SK-MEL-5 (cell line): Measurements from ENCODE around the gene SLK. TPM values are rescaled to one million over a fixed set of nuclear protein-coding genes. Genes with fewer than 3 reads are reported as not detected.

Source experiments
- DNase-seq: peaks from one replicate; pipeline ENCODE4 v3.0.0-alpha.2; 2016; ENCODE audit warnings: low read depth, low spot score
- in situ Hi-C: cut with HindIII; loops from 2 replicates; pipeline ENCODE4 v1.10.0; 2016; ENCODE audit warnings: low sequenced_read_pairs, high pct_unique_total_duplicates, low pct_unique_long_range_greater_than_20kb
- polyA plus RNA-seq, 2 experiments: library from polyadenylated mRNA; depleted of rRNA; stranded (reverse); fragments of >200 nt; gene quantifications; 2 replicates each; pipeline ENCODE4 v1.2.3, GENCODE V29; 2015
- total RNA-seq: library from RNA; depleted of rRNA; stranded (reverse); fragments of >200 nt; shearing (Covaris generic); gene quantifications from 2 replicates; pipeline ENCODE4 v1.2.3, GENCODE V29; 2014; rRNA removed

The SLK gene
- total RNA-seq = 29.0 and 31.6 TPM in 2 replicates
- 8.7 and 11.9 TPM in 2 replicates for polyA plus RNA-seq (2015; cell fraction: cytosol; rRNA removed)
- polyA plus RNA-seq (2015; cell fraction: nucleus; rRNA removed) = 7.9 and 11.4 TPM in 2 replicates

DNA sequence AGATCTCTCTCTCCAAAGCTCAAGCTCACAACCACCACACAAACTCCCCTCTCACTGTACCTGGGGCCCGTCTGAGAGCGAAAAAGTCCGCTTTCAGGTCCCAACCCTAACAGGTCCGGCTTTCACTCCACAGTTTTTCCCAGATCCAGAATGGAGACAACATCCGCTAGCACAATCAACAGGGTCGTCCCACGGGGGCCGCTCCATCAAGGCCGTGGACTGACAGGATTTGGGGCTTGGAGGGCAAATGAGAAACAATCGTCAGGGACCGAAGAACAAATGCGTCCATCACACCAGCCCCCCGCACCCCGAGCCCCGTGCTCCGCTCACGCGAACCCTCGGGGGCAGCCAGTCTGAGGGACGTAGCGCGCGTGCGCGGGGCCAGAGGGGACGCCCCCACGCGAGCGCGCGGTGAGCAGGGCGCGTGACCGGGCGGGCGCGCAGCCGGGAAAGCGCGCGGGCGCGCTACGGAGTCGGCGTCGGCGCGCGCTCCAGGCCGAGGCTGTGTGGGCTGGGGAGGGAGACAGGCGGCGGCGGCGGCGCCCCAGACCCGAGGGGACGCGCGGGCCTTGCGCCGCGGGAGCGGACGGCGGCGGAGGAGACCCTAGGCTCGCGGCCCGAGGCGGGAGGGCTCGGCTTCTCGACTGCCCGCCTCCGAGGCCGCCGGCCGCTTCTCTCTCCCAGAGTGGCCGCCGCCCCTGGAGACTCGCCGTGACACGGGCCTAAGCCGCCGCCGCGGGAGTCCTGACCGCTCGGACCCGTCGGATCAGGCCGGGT, at the start of gene SLK:
Gene SLK (plus strand): TSS at position 470 of the 777 bp plus-strand sequence. CDS start 606 bp downstream, outside the sequence.
- peak; percentile 76 for DNase-seq
- in situ Hi-C loops = no loop called here

DNA sequence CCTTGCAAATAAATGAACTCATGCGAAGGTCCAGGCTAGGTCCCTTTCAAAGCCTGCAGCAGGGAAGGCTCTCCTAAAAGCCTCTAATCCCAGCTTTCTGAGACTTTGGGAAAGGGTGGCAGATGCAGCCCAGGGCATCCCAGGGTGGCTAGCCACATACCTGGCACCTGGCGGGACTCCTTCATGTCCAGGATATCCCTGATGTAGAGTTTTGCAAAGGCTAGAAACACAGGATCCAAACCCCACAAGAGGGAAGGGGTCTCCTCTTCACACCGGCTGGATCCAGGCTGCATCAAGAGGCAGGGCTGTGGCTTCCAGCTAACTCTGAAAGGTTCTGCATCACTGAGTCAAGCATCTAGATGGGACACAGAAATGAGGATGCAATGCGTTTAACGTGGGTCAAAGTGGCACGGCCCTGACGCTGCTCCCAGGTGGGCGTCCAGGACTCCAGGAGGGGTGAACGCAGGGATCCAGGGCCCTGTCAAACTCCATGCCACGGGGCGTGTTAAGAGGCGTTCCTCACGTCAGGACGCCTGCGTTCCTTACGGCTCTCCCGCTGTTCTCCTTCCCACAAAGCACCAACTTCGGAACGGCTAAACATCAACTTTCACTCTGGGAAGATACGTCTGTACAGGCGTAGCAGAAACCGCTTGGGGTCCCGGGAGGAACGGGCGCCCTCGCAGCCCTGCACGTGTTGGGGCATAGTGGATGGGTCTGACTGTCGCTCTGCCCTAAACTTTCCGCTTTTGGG, 49.5 kb upstream of the SLK start:
- peak; percentile 26 for DNase-seq
- in situ Hi-C loops = loop anchor here (10.0 kb wide), 1 partner anchor 87 kb away; no protein-coding TSS in a partner anchor

DNA sequence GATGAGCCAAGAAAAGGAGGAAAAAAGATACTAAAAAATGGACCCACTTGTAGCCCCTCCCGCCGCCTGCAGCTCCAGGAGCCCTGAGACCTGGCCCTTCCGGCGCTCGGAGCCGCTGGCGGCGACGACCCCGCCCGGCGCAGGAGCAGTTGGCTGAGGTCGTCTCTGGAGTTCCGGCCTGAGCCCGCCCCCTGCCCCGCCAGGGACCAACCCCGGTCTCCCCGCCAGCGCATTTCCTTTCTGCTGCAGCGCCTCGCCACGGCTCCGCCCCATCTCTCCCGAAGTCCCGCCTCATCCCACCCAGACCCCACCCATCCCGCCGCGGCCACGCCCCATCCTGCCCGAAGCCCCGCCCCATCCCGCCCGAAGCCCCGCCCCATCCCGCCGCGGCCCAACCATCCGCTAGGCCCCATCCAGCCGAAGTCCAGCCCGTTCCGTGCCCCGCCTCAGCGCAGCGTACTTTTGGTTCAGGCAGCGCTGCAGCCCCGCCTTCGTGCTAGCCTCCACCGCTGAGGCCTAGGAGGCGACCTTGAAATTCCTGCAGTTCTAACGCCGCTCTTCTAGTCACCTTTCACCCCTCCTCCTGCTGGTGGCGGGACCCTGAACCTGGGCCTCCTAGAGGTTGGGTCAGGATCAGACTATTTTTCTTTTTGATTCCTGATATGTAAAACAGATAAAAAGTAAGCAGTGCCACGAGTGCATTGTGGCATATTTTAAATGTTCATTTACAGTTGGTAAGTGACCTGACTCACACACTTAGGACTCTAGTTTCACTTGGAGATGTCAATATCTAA, 48.7 kb upstream of the SLK start, which contains the start of gene STN1:
Gene STN1 (minus strand): TSS at position 132 of the 794 bp plus-strand sequence. CDS start 590 bp downstream, outside the sequence.
- in situ Hi-C loops = loop anchor here (10.0 kb wide), 1 partner anchor 87 kb away; no protein-coding TSS in a partner anchor
- peak; percentile 92 for DNase-seq

DNA sequence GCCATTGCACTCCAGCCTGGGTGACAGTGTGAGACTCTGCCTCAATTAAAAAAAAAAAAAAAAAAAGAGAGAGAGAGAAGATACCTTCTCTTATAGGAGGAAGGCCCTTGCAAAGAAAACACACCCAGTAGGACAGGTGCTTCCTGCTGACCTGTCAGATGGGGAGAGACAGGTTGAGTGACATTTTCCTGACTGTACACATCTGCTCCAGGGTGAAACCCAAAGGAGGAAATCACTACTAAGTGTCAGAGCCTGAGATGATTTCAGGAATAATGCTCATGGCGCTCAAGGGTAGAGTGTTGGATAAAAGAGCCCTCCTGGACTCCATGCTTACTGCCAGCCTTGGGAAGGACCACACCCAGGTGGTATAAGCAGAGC, 47.3 kb upstream of the SLK start:
- DNase-seq = no peak
- in situ Hi-C loops = loop anchor here (10.0 kb wide), 1 partner anchor 85 kb away; no protein-coding TSS in a partner anchor

DNA sequence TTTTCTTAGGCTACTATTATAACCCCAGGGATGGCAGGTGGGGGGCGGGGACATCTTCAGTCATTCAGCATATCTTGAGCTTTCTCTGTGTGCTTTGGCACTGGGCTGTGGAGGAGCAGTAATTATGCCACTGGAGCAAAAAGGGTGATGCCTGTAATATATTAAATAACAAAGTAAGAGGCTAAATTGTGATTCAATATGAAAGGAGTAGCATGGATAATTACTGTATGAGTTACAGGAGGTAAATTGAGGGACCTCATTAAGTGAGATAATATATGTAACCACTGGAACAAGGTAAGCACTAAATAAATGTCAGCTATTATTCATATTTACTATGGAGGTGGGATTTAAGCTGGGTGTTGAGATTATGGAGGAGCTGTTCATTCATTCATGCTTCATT, 45.7 kb upstream of the SLK start:
- DNase-seq = no peak
- in situ Hi-C loops = no loop called here

DNA sequence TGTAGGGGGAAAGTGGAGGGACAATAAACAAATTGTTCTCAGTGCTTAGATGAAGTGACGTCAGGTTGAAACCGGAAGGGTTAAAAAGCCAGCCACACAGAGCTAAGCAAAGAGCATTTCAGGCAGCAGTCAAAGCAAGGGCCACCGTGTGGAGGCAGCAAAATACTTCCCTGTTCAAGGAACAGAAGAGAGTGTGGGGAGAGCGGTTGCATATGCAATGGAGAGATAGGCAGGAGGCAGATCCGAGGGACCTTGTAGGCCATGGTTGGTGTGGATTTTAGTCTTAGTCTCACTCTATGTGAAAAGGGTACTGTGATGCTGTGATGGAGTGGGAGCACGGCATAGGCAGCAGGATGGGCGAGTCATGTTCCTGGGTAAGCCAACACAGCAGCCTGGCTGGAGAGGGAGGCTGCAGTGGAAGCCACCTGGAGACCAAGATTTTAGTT, 45.2 kb upstream of the SLK start:
- in situ Hi-C loops = no loop called here

DNA sequence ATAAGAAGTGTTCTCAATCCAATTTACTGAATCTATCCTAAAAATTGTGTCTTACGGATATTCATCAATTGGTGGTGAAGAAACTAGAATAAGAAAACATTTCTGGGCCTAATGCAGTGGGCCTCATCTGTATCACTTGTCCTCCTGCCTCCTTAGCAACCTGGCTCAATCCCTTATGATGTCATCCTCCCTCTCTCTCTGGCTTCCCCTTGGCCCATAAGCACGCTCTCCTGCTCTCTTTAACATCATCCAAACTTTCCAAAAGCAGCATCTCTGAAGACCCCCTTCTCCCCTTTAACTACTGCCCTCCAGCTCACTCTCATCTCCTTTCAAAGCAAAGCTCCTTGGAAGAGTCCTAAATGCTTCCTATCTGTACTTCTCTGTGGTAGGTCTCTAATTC, 44.3 kb upstream of the SLK start:
- in situ Hi-C loops = no loop called here
- DNase-seq = no peak

More for the DNA sequence above, 45.2 kb upstream of the SLK start:
- DNase-seq = peak; percentile 87

DNA sequence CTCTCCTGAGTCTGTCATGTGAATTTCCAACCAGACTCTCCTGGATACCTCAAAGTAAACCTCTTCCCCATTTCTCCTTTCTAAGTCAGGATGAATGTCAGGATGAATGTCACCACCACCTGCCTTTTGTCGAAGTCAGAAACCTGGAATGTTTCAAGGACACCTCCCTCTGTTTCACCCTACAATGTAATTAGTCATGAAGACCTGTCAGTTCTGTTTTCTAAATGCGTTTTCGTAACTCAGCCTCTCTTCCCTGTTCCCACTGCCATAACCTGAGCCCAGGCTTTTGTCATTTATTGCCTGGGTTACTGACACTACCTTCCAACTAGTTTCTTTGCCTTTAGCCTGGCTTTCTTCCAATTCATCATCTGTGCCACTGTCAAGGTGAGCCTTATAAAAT, 43.4 kb upstream of the SLK start:
- in situ Hi-C loops = no loop called here

DNA sequence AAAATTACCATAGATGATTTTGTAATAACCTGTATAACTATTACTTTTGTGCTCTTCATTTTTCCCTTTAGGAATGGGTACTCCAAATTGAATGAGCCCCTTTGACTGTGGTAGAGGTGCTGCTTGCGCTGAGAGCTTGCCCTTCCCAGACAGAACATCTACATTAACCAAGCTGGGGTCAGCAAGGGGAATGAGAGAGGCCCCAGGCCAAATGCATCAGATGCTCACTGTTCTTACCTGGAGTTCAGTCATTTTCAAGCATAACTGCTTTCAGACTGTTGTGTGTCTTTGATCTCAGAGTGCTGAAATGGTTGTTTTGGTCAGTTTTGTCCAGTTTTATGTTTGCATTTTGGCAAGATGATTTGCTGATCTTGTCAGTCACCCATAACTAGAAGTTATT, 41.3 kb upstream of the SLK start:
- in situ Hi-C loops = no loop called here

More for the DNA sequence above, 43.4 kb upstream of the SLK start:
- DNase-seq = no peak

DNA sequence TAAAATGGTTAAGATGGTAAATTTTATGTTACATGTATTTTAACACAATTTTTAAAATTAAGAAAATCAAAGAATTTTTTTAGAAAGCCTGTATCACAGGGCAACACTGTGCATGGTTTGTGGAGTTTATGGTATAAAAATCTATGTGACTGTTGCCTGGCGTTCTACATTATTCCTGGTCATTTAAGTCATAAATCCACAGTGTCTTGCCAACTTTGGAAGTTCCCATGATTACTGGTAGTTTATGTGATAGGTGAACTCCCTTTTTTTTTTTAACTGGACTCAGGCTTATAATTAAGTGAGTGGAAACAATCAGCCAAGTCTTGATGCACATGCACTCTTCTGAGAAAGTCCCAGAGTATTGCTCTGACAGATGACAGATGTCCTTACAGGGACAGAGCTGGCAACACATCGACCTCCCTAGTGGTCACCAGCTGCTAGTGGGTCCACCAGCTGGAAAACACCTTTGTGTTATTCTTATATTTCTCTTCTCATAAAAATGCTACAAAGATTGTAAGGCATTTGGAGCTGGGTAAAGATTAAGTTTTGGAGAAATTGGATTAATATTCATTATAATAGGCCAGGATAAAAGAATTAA, 40.1 kb upstream of the SLK start:
- DNase-seq = no peak
- in situ Hi-C loops = no loop called here

More for the DNA sequence above, 41.3 kb upstream of the SLK start:
- DNase-seq = no peak

DNA sequence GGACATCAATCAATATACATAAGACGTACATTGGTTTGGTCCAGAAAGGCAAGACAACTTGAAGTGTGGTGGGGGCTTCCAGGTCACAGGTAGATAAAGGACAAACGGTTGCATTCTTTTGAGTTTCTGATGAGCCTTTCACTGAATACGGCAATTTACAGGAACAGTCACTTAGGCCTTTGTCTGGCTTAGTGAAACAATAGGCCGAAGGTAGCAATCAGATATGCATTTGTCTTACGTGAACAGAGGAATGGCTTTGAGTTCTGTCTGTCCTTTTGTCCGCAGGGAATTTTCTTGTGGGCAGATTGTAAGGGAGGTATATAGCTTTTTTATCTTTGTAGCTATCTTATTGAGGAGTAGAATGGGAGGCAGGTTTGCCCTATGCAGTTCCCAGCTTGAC, 38.2 kb upstream of the SLK start:
- in situ Hi-C loops = no loop called here

DNA sequence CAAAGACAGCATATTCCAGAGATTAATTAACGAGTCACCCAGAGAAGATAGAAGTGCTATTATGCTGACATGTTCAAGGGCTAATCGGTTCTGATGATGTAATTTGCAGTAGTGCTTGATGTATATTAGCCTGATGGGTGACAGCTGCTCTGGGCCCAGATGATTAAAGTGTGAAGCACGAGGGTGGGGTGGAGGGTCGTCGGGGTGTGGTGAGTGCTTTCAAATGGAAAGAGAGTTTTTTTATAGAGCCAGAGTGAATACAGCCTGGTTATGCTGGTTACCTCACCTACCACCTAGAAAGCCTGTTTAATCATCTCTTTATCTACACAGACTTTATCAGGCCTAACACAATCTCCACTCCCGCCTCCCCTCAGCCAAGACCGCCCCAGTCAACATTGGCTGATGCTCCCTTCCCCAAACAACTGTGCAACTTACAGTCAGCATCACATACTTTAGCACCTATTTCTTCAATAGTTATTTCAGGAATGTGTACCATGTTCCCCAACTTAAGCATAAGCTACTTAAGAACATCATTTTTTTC, 37.5 kb upstream of the SLK start:
- in situ Hi-C loops = no loop called here

More for the DNA sequence above, 38.2 kb upstream of the SLK start:
- DNase-seq = no peak

DNA sequence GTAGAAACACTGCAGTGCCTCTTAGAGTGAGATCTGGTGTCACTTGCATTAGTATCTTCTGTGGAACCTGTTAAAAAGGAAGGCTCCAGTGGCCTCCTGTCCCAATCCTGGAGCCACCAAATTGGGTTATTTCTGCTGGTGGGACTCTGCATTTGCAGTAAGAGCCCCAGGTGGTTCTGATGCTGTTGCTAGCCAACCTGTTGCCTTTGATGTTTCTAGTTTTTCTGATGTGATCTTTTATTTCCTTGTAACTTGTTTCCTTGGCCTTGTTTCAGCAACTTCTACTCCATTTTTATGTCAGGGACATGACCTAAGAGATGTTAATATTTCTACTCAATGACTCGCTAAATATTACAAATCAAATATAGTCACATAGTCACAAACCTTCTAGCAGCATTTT, 36.5 kb upstream of the SLK start:
- in situ Hi-C loops = no loop called here
- DNase-seq = no peak

More for the DNA sequence above, 37.5 kb upstream of the SLK start:
- no peak for DNase-seq

DNA sequence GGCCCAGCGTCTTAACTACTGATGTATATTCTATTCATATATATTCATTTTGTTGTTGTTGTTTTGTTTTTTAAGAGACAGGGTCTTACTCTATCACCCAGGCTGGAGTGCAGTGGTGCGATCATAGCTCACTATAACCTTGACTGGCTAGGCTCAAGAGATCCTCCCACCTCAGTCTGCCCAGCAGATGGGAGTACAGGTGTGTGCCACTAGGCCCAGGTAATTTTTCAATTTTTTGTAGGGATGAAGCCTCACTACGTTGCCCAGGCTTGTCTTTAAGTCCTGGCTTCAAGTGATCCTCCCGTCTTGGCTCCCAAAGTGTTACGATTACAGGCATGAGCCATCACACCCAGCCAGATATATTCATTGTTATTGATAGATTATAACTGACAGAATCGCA, 36.1 kb upstream of the SLK start:
- in situ Hi-C loops = no loop called here

DNA sequence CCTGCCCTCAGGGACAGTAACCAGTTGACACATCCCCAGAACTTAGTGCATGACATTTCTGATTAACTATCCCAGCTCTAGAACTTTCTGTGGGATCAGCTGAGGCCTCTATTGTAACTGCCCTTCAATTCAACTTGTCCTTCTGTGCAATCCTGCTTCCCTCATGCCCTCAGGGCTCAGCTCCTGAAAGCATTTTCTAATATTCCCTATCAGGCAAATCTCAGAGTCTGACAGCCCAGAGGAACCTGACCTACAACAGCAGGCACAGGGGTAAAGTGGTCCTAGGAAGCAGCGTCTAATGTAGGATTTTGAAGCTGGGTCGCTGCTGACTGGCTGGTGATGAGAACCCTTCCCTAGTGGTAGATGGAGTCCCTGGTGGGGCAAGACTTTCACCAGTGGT, 35.3 kb upstream of the SLK start:
- in situ Hi-C loops = no loop called here
- DNase-seq = no peak

More for the DNA sequence above, 36.1 kb upstream of the SLK start:
- DNase-seq = no peak

DNA sequence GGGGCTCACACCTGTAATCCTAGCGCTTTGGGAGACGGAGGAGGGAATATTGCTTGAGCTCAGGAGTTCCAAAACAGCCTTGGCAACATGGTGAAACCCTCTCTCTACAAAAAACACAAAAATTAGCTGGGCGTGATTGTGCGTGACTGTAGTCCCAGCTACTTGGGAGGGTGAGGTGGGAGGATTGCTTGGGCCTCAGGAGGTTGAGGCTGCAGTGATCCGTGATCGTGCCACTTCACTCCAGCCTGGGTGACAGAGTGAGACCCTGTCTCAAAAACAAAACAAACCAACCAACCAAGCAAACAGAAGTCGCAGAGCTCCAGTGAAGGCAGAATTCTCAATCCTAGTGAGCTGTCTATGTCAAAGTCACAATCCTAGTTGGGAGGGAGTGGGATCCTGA, 34.7 kb upstream of the SLK start:
- DNase-seq = no peak
- in situ Hi-C loops = no loop called here

DNA sequence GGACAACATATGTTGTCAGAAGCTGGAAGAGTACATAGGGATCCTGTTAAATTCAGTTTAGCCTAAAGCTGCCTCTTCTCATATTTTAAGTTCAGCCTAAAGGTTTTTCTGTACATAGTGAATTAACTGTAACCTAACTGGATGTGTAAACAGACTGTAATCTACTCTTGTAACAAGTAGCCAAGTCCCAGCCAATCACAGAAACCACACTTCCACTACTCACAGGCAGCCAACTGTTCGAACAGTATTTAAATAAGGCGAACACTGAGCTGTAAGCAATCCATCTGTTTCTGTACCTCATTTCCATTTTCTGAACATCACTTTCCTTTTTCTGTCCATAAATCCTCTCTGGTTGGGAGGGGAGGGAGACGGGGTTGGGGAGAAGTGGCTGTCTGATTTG, 34.0 kb upstream of the SLK start:
- no peak for DNase-seq
- in situ Hi-C loops = no loop called here
